CD4-positive, alpha-beta T cell treated with Interleukin-2 at 100 ng/mL for 4 hours (primary cell): Measurements from ENCODE around the gene FAM13C.

Experiments used
- DNase-seq: peaks from one replicate; pipeline ENCODE4 v3.0.0-alpha.2; 2020; ENCODE audit warnings: low spot score

The FAM13C gene

DNA sequence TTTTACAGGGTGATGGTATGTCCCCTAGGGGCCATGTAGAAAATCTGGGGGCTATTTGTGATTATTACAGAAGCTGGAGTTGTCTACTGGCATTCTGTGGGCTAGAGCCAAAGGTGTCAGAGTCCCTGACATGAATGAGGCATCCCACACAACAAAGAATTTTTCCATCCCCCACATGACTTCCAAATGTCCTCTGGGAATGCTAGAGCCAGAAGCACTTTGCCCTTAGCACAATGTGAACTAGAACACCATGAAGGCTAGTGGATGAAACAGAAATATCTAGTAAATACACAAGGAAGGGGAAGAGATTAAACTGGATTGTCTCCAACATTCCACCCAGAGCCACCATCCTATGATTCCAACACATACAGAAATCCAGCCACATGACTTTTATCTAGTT, 46.9 kb downstream of the FAM13C start:
- no peak for DNase-seq

DNA sequence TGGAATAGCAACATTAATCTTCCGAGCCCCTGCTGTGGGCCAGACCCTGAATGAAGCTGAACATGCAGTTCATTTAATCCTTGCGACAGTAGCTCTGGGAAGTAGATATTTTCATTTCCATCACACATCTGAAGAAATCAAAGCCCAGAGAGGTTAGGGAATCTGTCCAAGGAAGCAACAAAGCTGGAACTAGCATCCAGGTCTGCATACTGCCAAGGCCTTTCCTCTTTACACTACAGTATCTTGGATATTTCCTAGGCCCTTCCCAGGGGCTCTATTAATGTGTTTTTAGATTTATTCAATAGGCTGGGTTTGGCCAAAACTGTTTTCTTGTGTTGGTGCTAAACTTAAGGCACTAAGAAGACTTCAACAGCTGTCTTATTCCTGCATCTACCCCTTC, 48.1 kb downstream of the FAM13C start:
- no peak for DNase-seq

DNA sequence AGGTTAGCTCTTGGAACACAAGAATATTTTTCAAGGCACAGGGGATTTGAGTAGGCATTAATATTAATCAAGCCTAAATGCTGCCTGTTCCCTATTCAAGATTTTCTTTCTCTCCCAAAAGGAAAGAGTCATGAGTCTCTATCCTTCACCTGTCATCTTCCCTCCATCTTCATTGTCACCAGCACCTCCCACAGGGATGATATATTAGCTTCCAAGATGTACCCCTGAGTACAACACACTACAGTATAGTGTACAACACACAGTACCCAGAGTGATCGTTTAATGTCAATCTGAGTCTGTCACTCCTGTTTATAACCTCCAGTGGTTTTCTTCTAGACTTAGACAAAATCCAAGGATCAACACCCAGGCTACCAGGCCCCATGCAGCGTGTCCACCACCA, 50.1 kb downstream of the FAM13C start:
- DNase-seq, result no peak

DNA sequence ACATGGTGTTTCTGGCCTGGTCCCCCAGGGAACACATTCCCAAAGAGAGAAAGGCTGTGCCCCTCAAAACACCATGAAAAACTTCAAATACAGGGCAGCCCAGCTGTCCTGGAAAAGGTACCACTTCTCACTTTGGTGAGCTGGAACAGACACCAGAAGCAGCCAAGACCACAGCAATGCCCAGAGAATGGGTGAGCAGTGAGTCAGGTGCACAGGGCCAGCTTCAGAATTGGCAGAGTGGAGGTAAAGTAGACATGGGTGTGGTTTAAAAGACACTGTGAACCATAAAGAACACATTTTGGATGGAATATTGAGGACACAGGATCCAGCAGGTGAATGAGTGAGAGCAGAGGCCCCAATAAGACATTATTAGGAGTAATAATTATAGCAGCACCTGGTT, 51.3 kb downstream of the FAM13C start:
- DNase-seq, result no peak

DNA sequence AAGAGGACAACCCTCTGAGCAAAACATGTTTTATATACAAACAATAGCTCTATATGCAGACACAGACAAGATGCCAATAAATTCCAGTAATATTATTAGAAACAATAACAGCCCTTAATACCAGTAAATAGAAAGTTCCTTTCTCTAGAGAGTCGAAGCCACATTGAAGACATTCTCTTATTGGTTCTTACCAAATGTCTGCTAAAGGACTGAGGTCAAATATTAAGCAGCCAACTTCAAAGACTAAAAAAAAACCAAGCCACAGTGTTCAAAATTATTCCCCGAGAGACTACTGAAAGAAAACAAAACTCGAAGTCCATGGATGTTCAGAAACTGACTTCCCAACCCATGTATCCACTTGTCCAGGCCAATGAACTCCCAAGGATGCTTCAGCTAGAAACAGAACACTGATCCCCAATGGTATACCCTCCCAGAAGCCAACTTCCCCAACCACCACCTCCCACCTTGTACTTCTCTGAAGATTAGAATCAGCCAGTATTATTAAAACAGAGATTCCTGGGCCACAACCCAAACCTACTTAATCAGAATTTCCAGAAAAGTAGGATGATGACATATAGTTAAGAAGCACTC, 51.9 kb downstream of the FAM13C start:
- no peak for DNase-seq

DNA sequence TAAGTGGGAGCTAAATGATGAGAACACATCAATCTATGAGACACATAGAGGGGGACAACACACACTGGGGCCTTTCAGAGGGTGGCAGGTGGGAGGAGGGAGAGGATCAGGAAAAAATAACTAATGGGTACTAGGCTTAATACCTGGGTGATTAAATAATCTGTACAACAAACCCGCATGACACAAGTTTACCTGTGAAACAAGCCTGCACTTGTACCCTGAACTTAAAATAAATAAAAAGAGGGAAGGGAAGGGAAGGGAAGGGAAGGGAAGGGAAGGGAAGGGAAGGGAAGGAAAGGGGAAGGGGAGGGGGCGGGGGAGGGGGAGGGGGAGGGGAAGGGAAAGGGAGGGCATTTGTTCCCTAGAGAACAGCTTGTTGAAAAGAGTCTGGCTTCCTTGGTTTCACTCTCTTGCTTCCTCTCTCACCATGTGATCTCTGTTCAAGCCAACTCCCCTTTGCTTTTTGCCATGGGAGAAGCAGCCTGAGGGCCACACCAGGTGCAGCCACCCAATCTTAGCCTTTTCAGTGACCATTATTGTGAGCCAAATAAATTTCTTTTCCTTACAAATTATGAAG, 57.7 kb downstream of the FAM13C start:
- no peak for DNase-seq

DNA sequence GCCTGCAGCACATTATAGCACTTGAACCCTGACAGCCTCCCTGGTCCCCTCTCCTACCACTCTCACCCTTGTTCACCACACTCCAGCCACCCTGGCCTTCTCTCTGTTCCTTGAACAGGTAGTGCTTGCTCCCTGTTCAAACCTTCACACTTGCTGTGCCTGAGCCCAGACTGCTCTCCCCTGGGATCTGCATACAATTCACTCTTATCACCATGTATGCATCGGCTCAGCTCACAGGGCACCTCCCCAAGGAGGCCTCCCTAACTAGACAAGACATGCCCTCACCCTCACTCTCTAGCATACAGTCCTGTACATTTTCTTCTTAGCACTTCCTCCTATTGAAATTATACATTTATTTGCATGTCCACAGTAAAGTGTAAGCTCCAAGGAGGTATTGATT, 59.3 kb downstream of the FAM13C start:
- no peak for DNase-seq

DNA sequence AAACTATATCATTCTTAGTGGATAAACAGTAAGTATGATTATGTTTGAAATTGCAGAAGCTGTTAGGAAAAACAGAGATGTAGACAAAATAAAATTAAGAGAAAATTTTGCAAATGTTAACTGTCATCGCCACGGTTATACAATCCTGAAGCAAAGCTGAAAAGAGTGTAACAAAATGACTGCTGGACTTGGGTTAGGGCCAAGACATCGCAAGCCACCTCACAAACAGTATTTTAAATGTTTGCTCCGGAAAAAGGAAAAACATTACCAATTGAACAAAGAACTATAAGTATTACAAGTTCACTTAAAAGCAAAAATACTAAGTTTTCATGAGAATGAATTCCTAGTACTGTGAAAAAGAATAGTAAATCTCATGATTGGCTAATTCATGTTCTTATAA, 60.0 kb downstream of the FAM13C start:
- no peak for DNase-seq

DNA sequence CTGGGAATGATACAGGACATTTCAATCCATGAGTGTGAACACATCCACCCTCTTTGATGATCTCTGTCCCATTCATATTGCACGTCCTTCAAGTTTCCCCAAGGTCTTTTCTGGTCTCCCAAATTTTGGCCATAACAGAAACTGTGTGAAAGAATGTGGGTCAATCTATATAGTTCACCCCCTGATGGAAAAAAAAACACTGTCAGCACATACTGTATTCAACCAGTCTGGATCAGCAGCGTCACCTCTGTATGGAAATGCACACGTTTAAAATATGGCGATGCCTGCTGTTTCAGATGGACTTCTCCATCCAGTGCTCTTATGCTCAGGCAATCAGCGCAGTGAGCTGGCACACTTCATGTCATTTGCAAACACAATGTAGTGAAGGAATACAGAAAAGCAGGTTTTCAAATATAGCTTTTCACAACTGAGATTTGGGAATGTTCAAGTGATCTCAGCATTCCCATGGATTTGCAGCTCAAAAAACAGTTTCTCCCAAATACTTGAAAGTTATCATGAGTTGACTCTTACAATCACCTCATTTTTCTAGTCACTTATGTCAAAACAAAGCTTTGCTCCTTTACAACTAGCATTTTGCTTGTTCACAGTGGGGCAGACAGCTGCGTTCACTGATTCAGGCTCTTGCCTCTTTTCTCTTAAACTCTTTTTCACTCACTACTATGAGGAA, 61.1 kb downstream of the FAM13C start:
- no peak for DNase-seq

DNA sequence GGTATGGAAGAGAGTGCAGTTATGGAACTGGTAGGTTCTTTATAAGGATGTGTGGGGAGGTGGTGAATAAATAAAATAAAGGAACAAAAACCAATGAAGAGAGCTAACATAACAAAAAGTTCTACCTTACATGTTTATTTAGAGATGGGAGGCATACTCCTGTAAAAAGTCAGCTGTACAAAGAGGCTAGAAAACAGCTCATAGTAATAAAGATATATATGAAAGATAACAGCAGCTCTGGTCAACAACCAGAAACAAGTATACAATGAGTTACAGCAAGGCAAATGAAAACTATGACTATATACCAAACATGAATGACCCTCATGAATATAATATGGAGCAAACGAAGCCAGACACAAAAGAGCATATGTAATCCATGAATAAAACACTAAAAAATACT, 62.0 kb downstream of the FAM13C start:
- no peak for DNase-seq

DNA sequence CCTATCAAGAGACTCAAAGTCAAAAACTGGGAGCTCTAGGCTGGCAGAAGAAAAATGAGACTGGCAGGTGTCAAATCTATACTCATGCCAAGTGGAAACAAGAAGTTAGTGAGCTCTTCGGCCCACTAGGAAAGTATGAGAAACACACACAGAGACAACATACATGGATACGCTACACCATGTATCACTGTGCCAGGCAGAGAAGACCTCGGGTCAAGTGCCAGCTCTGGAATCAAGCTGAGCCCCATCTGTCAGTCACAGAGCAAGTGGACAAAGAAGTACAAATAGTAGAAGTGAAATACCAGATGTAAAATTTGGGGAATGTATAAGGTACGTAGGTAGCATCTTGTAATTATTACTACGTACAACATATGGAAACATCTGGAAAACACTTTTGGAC, 62.4 kb downstream of the FAM13C start:
- no peak for DNase-seq

DNA sequence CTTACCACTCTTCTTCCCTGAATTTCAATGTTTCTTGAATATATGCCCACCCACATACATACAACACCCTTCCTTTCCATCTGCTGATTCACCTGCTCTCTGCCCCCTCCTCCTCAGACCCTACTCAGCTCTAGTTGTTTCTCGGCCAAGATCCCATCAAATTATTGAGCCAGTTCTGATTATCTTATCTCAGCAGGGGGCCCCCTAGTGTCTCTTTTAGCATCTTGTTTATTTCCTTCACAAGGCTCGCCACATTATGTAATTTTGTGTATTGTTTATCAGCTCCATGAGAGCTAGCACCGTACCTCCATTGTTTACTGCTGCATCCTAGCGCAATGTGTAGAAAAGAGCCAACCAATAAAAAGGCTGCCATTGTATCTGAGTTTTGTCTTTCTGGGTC, 71.9 kb downstream of the FAM13C start:
- DNase-seq, result no peak

DNA sequence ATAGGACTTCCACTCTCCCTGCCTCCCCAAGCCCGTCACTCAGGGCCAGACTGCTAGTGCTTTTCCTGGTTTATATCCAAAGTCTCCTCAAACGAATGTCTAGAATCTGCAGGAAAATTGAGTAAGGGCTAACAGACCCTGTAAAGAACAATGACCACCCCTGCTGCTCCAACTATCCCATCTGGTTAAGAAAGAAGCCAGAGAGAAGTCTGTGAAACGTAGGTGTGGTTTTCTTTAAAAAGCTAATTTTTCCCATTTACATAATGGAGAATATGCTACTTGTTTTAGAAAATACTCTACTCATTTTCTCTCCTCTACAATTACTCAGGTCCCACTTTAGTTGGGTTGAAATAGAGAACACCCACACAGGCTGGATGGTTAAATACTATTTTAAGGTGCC, 72.5 kb downstream of the FAM13C start:
- no peak for DNase-seq

DNA sequence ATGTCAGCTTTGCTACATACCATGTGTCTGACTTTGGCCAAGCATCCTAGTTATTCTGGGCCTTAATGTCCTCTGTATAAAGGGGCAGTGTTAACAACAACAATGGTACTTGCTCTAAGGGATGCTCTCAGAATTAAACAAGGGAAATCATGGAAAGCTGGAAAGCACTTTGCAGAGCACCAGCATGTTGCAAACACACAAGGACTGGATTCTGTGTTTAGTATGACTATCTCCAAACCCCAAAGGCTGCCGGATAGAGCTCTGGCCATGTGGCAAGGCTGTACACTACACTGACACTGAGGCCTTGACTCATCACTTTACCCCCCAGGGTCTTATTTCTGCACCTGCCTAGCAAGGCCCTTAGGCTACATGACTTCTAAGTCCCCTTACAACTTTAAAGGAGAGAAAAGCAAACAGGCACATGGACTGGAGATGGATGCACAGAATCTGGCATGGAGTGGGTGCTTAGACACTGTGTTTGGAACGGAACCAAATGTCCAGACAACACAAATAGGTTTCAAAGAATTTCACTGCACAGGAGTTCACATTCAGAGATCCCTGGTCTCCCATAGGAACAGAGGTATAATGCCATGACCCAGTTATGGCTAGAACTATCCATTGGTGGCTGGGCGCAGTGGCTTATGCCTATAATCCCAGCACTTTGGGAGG, 74.6 kb downstream of the FAM13C start:
- no peak for DNase-seq

DNA sequence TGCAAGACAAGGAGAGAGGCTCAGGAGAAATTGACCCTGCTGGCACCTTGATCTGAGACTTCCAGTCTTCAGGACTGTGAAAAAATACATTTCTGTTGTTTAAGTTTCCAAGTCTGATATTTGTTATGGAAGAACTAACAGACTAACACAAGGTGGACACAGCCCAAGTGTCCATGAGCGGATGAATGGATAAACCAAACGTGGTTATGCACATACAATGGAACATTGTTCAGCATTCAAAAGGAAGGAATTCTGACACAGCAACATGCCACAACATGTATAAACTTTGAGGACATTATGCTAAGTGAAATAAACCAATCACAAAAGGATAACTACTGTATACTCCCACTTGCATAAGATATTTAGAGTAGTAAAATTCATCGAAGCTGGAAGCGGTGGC, 76.5 kb downstream of the FAM13C start:
- DNase-seq, result no peak

DNA sequence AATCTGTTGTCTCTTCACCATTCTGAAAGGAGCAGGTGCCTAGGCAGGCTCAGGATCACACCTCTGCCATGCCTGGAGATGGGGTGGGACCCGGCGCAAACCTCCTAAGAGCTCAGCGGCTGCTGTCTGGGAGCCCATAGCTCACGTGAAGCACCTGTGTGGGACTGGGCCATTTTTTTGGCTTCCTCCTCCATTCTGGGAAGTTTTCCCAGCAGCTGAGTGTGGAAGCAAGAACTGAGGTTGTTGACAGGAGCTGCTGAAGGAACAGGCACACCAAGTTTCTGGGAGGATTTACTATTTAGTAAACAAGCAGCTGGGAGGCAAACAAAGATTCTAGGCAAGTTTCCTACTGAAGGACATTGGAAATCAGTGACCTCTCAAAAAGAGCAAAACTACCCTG, 77.3 kb downstream of the FAM13C start:
- DNase-seq, result no peak

DNA sequence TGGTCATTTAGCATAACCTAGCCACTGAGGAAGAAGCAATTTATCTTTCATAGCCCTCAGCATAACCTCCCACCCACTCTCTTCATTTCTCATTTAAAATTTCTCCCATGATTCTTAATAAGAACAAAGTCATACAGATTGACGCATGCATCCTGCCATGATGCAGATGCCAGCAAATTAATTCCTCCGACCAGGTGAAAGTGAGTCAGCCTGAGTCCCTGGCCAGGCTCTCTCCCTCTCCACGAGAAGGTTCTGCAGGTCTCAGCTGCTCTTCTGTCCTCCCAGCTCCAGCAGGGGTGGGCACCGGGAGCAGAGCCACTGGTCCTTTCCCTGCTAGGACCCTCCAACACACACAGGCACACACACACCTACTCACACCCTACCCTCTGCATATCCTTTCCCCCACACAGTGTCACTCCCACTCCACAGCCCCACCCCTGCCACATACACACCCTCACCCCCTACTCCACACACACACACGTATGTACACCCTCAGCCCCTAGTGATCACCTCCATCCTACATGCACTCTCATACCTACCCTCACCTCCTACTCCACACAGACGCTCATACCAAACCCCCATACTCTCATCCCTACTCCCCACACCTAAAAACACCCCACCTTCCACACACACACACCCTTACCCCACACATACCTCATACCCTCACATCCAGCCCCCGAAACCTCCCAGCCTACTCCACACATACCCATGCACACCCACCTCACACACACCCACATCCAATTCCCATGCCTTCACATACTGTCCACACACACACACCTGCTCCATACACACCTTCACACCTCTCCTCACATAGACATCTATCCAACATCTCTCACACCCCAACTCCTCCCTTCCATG, 78.0 kb downstream of the FAM13C start:
- no peak for DNase-seq

DNA sequence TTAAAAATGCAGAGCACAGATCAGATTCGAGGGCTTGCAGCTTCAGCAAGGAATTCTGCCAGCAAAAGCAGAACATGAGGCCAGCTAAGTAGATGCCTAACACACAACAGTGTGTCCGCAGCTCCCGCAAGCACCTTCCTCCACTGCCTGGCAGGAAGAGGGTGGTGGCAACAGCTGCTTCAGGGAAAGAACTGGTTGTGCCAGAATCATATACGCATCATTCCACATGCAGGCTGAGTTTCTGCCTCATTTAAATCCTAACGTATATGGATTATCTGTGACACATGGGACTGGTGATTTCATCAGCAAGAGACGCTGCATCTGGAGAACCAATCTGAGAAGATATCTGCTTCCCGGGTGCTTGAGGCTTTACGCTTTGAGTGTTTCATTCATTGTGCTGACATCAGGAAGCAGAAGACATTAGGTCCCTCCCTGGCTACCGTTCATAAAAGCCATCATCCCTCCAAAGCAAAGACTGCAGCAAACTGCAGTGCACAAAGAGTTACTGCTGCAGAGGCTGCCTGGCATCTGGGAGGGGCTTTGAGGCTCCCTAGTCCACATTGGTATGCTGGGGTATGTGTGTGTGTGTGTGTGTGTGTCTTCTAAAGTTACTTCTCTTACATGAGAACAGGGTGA, 78.8 kb downstream of the FAM13C start:
- no peak for DNase-seq

DNA sequence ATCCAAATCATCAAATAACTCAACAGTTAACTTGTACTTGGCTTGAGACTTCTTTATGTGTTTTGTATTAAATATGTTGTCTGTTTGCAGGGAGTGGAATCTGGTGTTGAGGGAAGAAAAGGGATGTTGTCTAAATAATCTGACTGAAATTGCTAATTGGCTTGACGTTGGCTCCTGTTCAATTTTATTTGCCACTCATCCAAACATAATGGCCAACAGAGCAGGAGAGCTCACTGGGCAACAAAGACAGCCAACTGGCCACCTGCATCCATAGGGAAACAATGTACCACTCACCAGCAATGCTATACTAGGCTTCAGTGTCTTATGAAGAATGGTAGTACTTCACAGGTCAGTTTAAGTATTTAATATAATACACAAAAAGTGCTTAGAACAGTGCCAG, 80.5 kb downstream of the FAM13C start:
- no peak for DNase-seq

DNA sequence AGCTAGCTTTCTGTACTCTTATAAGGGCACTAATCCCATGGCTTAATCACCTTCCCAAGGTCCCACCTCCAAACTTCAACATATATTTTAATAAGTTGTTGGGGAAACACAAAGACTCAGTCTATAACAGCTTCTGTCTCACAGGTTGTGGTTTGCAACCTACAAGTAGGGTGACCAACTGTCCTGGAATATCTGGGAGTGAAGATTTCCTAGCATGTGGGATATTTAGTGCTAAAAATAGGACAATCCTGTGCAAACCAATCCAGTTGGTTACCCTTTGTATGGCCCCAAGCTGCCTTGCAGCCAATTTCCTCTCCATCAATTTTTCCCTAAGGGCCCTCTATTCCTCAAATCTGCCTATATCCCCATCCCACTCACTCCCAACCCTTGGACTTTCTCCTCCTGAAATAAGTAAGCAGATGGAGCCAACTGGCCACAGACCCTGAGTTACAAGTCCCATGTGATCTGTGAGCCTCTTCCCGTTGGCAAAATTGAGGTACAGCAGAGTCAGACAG, 82.3 kb downstream of the FAM13C start:
- no peak for DNase-seq

DNA sequence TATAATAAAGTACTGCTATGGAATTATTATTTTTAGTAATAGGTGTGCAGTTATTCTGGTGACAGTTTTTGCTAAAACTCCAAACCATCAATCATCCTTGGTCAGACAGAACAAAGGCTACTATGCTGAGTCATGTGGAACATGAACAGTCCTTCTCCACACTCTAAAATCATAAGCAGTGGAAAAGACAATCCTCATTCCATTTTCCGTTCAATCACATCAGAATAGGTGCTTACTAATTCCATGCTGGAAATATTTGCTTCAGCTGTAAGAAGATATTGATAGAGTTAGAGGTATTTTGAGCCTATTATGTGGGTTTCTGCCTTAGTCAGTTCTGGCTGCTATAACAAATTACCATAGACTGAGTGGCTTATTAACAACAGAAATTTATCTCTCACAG, 82.9 kb downstream of the FAM13C start:
- no peak for DNase-seq

DNA sequence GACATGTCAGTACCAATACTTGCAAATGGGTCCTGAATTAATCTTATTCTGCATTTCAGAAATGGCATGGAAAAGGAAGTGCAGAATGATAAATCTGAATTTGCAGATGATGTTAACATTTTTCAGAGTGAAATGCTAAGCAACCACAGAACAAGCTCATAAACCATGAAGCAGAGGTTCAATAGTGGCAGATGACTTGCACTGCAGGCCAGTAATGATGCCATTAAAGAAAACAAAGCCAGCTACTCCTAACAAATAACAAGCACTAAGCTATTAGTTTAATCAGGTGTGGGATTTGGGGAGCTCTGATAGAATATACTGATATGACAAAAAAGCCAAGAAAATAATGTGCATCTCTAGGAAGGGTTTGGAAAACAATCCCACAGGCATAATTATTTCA, 85.4 kb downstream of the FAM13C start:
- no peak for DNase-seq
